GM19023 (cell line): ENCODE results near the gene SCAMP4.
A peak's percentile ranks its signal among the peaks of the same experiment; 100 is the strongest.
"Not testable (repeated sequence)": the region's sequence is repeated elsewhere in the genome, so short reads cannot be mapped to it uniquely, and the experiment has no call there.

Experiments
- ATAC-seq: cut with Tn5 transposase; IDR thresholded peaks from one replicate; pipeline ENCODE4 v1.9.1; 2021; ENCODE audit warnings: mild to moderate bottlenecking, moderate library complexity; ENCODE audit not compliant: unreplicated experiment

SCAMP4 gene

DNA sequence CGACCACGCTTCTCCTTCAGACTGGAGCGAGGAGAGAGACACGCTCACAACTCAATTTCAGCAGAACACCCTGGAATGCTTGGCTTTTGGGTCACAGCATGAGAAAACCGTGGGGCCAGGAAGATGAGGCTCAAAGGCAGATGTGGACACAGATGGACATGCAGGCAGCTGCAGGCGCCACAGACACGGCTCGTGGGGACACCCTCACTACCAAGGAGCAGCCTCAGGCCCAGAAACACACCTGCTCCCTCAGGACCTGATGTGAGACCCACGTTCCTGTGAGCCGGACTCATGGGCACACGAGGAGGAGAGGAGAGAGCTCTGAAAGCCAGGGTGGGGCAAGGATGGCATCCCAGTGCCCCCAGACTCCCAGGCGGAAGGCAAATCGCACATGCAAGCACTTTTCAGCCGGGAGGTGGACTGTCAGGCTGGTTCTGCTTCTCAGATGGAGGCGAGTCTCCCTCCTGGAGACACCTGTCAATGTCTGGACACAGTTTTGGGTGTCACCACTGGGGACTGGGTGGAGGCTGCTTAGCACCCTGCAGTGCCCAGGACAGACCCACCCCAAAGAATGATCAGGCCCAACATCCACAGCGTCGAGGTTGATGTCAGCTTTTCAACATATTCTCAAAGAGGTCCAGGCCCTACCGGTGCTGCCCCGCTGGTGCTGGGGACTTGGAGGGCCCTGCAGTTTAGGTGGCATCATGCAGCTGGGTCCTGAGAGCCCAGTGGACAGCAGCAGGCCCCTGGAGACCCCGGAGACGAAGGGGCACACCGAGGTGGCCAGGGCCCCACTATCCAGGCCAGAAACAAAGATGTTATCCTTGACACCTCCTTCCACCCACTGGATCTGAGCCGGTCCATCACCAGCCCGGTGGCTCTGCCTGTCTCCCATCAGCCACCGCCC is 22.2 kb upstream of the SCAMP4 start:
- no peak for ATAC-seq

DNA sequence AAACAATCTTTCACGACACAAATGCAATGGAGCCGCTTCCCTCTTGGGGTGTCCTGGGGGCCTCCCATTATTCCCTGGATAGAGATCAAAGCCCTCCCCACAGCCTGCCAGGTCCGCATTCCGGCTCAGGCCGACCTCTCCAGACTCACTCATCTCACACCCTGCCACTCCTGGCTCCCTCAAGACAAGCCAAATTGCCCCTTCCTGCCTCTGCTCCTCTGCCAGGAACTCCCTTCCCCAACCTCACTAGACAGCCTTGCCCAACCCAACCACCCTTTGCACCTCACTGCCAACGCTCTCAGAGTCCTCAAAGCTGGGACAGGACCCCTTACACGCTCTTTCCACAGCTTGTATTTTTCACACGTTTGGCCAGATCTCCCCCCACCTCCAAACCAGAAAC is 21.4 kb upstream of the SCAMP4 start:
- no peak for ATAC-seq

DNA sequence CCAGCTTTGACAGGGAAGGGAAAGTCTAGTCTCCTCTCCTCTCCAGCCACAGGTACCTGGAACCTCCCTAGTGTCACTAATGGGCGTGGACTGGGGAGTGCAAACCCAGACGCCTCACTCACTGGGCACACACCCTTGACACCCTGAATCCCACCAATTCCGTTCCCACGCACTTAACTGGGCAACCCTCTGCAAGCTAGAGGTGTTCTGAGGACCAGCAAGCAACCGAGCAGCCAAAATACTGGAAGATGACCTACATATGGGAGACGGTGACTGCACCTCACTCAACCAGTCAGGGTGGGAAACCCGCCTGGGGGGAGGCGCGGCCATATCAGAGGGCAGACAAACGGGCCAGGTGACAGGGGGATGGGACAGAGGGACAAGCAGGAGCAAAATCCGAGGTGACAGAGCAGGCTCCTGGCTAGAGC is 20.9 kb upstream of the SCAMP4 start:
- no peak for ATAC-seq

DNA sequence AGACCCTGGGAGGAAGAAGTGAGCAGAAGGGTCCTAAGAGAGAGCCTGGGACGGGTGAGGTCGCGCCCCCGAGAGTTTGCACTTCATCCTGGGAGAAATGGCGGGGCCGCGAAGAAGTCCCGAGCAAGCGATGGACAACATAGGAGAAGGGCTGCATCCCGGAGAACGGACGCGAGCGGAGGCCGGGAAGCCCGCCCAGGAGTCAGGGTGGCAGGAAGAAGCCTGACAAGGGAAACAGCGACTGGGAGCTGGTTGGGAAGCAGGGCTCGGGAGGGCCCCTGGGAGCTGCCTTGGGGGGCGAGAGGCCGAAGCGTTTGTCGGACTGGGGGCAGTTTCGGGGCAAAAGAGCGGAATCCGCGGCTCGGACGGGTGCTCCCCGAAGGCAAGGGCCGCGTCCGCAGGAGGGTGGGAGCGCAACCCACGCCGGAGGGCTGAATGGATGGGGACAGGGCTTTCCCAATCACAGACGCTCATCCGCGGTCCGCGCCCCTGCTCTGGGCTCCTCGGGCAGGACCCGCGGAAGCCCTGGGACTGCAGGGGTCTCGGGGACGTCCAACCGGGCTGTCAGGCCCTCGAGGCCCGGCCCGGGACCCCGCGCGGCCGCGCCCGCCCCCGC is 20.4 kb upstream of the SCAMP4 start:
- peak; percentile 11 for ATAC-seq

DNA sequence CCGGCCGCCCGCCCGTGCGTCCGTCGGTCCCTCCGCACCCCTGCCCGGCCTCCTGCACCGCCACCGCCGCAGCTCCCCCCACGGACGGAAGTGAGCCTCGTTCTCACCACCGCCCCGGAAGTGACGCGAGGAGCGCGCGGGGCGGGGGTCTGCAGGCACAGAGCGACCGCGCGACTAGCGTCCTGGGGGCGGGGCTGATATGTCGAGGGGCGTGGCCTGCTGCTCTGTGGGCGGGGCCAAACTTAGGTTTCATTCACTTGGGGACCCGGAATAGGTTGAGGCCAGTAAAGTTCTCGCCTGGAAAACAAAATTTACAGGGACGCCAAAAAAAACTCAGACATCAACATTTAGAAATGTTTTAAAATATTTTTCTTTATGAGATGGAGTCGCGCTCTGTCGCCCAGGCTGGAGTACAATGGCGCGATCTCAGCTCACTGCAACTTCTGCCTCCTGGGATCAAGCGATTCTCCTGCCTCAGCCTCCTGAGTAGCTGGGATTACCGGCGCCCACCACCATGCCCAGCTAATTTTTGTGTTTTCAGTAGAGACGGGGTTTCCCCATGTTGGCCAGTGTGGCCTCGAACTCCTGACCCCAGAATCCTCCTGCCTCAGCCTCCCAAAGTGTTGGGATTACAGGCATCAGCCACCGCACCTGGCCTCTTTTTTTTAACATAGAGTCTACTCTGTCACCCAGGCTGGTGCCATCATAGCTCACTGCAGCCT is 19.6 kb upstream of the SCAMP4 start, which contains the start of gene ABHD17A:
TSS of gene ABHD17A (minus strand) at position 99 of the 722 bp plus-strand sequence. CDS start 3,930 bp downstream, outside the sequence.
- peak; percentile 72 for ATAC-seq

DNA sequence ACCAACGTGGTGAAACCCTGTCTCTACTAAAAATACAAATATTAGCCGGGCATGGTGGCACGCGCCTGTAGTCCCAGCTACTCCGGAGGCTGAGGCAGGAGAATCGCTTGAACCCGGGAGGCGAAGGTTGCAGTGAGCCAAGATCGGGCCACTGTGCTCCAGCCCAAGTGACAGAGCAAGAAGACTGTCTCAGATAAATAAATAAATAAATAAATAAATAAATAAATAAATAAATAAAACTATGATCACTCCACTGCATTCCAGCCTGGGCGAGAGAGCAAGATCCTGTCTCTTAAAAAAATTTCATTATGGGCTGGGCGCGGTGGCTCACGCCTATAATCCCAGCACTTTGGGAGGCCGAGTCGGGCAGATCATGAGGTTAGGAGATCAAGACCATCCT is 18.8 kb upstream of the SCAMP4 start:
- ATAC-seq, result not testable (repeated sequence)

DNA sequence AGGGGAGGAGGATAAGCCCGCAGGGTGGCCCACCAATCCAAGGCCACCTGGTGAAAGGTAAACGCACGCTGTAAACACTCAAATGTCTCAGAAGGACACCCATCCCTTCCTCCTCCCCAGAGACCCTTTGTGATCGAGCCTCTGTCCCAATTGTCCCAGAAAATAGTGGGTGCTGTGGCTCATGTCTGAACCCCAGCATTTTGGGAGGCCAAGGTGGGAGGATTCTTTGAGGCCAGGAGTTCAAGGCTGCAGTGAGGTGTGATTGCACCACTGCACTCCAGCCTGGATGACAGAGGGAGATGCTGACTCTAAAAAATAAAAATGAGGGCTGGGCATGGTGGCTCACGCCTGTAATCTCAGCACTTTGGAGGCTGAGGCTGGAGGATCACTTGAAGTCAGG is 16.8 kb upstream of the SCAMP4 start:
- ATAC-seq, result no peak

DNA sequence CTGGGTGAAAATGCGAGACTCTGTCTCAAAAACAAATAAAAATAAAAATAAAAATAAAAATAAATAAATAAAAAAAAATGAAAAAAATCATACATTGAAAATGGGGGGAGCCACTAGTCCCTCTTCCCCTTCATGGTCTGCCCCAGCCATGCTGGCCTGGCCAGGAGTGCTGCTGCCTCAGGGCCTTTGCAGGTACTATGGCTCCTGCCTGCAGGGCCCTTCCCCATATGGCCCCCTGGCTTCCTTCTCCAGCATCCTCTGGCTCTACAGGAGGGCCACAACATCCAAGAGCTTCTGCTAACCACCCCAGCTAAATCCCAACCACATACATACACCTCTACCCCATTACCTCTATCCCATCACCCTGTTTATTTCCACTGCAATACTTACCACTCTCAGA is 15.3 kb upstream of the SCAMP4 start:
- ATAC-seq, result no peak

DNA sequence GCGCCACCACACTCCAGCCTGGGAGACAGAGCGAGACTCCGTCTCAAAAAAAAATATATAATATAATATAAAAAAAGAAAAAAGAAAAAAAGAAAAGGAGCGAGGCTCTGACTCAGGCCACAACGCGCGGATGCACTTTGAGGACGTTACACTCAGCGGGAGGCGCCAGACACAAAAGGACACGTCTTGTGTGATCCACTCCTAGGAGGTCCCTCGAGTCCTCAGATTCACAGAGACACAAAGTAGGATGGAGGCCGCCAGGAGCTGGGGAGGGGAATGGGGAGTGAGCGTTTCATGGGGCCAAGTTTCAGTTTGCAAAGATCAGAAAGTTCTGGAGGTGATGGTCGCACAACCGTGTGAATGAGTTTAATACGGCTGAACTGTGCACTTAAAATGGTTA is 11.4 kb upstream of the SCAMP4 start:
- ATAC-seq, result no peak

DNA sequence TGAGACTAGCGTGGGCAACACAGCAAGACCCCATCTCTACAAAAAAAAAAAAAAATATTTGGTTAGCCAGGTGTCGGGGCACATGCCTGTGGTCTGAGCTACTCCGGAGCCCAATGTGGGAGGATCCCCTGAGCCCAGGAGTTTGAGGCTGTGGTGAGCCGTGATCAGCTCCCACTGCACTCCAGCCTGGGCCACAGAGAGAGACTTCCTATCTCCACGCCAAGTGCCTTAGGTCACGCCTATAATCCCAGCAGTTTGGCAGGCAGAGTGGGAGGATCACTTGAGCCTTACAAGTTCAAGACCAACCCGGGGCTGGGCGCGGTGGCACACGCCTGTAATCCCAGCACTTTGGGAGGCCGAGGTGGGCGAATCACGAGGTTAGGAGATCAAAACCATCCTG is 8.7 kb upstream of the SCAMP4 start:
- ATAC-seq, result no peak

DNA sequence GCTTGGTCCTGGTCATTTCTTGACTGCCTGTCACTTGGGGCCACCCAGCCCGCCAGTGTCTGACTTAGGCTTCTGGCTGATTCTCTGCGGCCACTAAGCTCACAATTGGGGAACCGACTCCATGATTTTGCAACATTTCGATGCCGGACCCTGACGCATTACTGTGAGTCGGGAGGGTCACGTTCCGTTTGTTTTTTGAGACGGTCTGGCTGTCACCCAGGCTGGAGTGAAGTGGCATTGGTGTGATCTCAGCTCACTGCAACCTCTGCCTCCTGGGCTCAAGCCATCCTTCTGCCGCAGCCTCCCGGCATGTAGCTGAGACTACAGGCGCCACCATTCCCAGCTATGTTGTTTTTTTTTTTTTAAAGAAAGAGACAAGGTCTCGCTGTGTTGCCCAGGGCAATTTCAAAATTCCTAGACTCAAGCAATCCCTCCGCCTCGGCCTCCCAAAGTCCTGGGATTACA is 3.2 kb upstream of the SCAMP4 start:
- no peak for ATAC-seq

DNA sequence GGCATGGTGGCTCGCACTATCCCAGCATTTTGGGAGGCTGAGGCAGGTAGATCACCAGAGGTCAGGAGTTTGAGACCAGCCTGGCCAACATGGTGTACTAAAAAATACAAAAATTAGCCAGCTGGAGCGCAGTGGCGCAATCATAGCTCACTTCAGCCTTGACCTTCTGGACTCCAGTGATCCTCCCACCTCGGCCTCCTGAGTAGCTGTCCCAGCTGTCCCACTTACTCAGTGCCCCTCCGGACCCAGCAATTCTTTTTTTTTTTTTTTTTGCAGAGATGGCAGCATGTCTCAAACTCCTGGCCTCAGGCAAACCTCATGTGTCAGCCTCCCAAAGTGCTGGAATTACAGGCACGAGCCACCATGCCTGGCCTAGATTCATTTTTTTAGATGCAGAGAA is 2.3 kb upstream of the SCAMP4 start:
- ATAC-seq, result no peak

DNA sequence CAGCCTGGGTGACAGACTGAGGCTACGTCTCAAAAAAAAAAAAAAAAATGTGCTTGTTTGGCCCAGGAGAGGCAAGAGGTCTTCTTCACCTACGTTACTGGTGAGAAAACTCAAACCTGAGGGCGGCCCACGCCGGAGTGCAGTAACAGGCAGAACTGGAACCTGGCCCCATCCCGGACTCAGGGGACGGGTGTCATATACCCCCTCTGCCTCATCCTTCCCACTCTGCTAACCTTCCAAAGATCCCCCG is 414 bp upstream of the SCAMP4 start:
- no peak for ATAC-seq

DNA sequence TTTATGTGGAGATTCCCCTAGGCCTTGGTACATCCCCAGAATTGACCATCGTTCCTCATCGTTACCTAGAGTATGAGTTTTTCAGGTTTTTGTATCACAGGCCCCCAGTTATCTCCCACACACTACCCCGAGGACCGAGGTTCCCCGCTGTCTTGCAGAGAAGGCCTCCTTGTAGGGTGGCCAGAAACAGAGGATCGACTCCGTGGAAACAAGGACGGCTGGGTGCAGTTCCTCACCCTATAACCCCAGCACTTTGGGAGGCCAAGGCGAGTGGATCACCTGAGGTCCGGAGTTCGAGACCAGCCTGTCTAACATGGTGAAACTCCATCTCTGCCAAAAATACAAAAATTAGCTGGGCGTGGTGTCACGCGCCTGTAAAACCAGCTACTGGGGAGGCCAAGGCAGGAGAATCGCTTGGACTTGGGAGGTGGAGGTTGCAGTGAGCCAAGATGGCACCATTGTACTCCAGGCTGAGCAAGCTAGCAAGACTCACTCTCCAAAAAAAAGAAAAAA is 720 bp downstream of the SCAMP4 start:
- ATAC-seq, result no peak

DNA sequence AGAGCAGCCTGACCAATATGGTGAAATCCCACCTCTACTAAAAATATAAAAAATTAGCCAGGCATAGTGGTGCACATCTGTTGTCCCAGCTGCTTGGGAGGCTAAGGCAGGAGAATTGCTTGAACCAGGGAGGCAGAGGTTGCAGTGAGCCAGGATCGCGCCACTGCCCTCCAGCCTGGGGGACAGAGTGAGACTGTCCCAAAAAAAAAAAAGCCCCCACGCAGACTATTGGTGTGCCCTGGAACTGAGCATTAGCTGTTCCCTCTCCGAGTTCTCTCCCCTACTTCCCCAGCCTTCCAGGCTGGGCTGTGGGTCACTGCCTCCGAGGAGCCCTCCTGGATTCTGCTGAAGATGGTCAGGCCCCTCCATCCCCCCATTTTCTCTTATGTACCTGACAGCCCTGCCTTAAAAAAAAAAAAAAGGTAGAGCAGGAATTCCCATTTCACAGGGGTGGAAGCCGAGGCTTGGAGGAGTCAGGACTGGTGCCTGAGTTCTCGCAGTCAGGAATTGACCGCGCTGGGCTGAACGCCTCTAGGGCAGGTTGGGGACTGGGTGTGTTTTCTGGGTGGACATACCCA is 1.9 kb downstream of the SCAMP4 start:
- no peak for ATAC-seq

DNA sequence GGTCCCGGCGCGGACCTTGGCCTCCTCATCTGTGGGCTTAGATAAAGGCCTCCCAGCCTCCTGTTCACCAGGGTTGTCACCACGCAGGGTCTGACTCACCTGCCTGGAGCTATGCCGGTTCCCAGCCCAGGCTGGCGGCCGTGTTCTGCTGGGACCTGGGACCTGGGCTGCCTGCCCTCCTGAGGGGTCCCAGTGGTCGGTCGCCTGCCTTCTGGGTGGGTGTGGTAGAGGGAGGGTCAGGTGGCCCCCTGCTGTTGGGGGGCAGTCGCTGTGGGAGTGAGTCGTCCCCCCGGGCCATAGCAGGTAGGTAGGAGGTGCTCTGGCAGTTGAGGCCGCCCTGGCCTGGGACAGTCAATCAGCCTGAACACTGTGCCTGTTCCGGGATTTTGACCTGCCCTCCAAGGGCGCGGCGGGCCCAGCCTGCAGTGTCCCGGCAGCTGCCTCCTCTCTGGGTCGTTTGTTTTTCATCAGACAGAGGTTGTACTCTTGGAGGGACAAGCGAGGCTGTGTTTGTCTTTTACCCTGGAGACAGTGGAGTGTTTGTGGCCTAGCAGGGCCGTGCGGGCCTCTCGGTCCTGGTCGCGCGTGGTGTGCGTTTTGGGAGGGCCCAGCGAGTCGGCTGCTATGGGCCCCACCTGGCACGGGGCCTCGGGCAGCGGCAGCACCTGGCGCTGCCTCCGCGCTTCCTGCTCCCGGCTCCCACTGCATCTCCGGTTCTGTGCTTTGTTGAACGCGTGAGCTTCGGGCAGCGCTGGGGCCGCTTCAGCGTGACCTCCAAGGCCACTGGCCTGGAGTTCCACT is 2.6 kb downstream of the SCAMP4 start:
- ATAC-seq, result no peak

DNA sequence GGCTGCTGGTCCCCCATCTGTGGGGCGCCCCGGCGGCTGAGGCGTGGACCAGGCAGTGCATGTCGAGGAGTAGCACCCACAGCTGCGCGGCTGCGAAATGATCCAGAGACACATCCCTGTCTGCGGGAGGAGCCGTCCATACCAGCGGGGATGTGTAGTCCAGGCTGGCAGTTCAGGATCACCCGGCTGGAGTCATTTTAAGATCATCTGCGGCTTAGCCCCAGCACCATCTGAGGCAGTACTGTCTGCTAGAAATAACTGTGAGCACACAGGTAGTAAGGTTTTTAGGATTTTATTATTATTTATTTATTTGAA is 3.1 kb downstream of the SCAMP4 start:
- no peak for ATAC-seq

DNA sequence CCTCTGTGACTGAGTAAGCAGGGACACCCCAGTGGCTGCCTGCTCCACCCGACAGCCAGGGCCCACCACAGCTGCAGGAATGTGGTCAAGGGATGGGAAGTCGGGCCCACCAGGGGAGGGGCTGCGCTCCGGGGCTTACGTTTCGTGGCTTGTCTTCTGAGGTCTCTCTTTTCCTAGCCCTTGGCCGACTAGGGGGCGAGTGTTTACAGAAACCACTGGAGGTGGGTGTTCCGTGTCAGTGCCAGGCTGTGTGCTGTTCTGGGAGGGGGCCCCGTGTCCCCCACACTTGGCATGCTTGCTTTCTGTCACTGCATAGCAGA is 4.5 kb downstream of the SCAMP4 start:
- ATAC-seq, result no peak

DNA sequence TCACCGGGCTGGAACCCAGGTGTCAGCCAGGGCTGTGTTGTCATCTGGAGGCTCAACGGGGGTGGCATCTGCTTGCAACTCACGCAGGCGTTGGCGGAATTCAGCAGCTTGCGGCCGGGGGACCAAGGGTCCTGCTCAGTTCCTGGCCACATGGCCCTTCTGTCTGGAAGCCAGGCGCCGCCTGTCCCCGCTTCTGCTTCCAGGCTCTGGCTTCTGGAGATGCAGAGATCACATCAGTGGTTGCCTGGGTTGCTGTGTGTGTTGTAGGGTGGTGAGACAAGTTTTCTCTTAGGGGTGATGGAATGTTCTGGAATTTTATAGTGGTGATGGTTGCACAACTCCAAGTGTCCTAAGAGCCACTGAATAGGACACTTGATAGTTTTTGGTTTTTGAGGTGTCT is 5.0 kb downstream of the SCAMP4 start:
- ATAC-seq, result no peak

DNA sequence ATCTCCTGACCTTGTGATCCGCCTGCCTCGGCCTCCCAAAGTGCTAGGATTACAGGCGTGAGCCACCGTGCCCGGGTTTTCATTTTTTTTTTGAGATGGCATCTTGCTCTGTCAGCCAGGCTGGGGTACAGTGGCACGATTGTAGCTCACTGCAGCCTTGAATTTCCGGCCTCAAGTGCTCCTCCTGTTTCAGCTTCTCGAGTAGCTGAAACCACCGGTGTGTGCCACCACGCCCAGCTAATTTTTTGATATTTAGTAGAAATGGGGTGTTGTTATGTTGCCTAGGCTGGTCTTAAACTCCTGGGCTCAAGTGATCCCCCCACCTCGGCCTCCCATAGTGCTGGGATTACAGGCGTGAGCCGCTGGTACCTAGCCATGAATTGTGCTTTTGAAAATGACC is 5.9 kb downstream of the SCAMP4 start:
- ATAC-seq, result no peak

DNA sequence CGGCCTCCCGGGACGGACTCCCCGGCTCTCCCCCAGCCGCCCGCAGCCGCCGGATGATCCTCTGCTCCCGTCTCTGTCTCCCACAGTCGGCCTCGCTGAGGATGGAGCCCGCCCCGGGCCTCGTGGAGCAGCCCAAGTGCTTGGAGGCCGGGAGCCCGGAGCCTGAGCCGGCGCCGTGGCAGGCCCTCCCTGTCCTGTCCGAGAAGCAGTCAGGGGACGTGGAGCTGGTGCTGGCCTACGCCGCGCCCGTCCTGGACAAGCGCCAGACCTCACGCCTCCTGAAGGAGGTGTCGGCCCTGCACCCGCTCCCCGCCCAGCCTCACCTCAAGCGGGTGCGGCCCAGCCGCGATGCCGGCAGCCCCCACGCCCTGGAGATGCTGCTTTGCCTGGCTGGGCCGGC is 6.8 kb downstream of the SCAMP4 start:
- ATAC-seq, result no peak
